DOHH2 (cell line): ENCODE results near the gene KRTAP4-6.

ENCODE experiments used
- H3F3A ChIP-seq: fragments of 200-600 bp; sonication (generic), shearing (Covaris generic); 2 replicates; pipeline ENCODE4 v1.6.0; 2016; ENCODE audit warnings: antibody characterized with exemption, mild to moderate bottlenecking; ENCODE audit not compliant: control insufficient read depth, insufficient read depth
- H3K27ac ChIP-seq: fragments of 200-600 bp; sonication (generic); 2 replicates; pipeline ENCODE4 v1.5.1; 2014; ENCODE audit warnings: low read depth, mild to moderate bottlenecking, low read length, moderate library complexity
- H3K27me3 ChIP-seq: fragments of 200-600 bp; sonication (generic); 2 replicates; pipeline ENCODE4 v1.6.1; 2014; ENCODE audit warnings: mild to moderate bottlenecking, low read length, mixed read lengths; ENCODE audit not compliant: control insufficient read depth
- H3K36me3 ChIP-seq: fragments of 200-600 bp; sonication (generic); 2 replicates; pipeline ENCODE4 v1.6.1; 2014; ENCODE audit warnings: mild to moderate bottlenecking, low read length, moderate library complexity, mixed read lengths; ENCODE audit not compliant: control insufficient read depth
- H3K4me1 ChIP-seq: fragments of 200-600 bp; sonication (generic); 2 replicates; pipeline ENCODE4 v1.6.1; 2014; ENCODE audit warnings: mild to moderate bottlenecking, low read length, mixed read lengths; ENCODE audit not compliant: control insufficient read depth
- H3K4me2 ChIP-seq: fragments of 200-600 bp; sonication (generic); 2 replicates; pipeline ENCODE4 v1.6.0; 2014; ENCODE audit warnings: mild to moderate bottlenecking, low read length, moderate library complexity
- H3K4me3 ChIP-seq: fragments of 200-600 bp; sonication (generic); 2 replicates; pipeline ENCODE4 v1.5.1; 2014; ENCODE audit warnings: mild to moderate bottlenecking, low read length, mixed read lengths
- H3K79me2 ChIP-seq: fragments of 200-600 bp; sonication (generic); 2 replicates; pipeline ENCODE4 v1.6.1; 2014; ENCODE audit warnings: mild to moderate bottlenecking, low read length, mixed read lengths; ENCODE audit not compliant: control insufficient read depth
- H3K9me2 ChIP-seq: fragments of 200-600 bp; sonication (generic); replicated peaks from 2 replicates; pipeline ENCODE4 v1.6.1; 2014; ENCODE audit warnings: mild to moderate bottlenecking, low read length, mixed read lengths; ENCODE audit not compliant: control insufficient read depth
- H3K9me3 ChIP-seq: fragments of 200-600 bp; sonication (generic); 2 replicates; pipeline ENCODE4 v1.6.1; 2014; ENCODE audit warnings: antibody characterized with exemption, low read length, mixed read lengths; ENCODE audit not compliant: control insufficient read depth, insufficient read depth
- H4K20me1 ChIP-seq: fragments of 200-600 bp; sonication (generic); 2 replicates; pipeline ENCODE4 v1.6.0; 2014; ENCODE audit warnings: low read depth, mild to moderate bottlenecking, antibody characterized with exemption, low read length, moderate library complexity; ENCODE audit not compliant: control insufficient read depth, insufficient read depth
- EZH2phosphoT487 ChIP-seq: fragments of 200-600 bp; sonication (generic); IDR thresholded peaks from 2 replicates; pipeline ENCODE4 v1.6.1; 2017; ENCODE audit warnings: borderline replicate concordance, mild to moderate bottlenecking, antibody characterized with exemption, low read length, moderate library complexity, mixed read lengths
- TF ChIP-seq, protein P1 (sequence below): fragments of 200-600 bp; sonication (generic); IDR thresholded peaks from one replicate; pipeline ENCODE4 v1.5.1; 2014; ENCODE audit warnings: antibody characterized with exemption, mild to moderate bottlenecking, low read depth, low read length; ENCODE audit not compliant: poor library complexity, severe bottlenecking

KRTAP4-6 gene

DNA sequence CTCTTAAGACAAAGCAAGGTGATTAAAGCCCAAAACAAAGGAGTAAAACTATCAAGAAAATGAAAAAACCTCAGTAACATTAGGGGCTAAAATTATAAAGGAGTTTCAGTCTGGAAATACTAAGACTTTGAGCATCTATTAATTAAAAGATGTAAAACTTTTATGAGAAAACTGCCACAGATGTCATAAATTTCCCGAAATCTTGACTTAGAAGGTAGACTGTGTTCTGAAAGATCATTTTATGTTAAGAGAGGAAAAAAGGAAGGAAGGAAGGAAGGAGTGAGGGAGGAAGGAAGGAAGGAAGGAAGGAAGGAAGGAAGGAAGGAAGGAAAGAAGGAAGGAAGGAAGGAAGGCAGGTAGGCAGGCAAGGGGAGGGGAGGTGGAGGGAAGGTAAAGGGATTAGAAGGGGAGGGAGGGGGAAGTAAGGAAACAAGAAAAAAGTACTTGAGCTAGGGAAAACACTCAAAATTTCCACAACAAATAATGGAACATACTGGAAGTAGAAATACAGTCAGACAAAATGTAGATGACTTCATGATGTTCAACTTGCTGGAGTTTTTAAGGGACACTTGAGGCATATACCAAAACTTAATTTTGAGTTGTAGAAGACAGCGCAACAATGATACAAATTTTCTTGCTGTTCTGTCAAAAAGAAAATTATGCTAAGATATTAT lies 7.3 kb upstream of the KRTAP4-6 start:
- Histone ChIP-seq H3K79me2 (no peaks in the 10 kb centered on the region), H3K9me2 (no peaks in the 10 kb centered on the region), H3K4me1 (peaks cover 21% of the 10 kb centered on the region), H3K36me3 (no peaks in the 10 kb centered on the region), H3F3A (no peaks in the 10 kb centered on the region), H3K27ac (no peak overlapping the region), H3K9me3 (peaks cover 11% of the 10 kb centered on the region), H3K4me2 (no peak overlapping the region), H3K4me3 (no peak overlapping the region), H4K20me1 (no peaks in the 10 kb centered on the region), H3K27me3 (no peaks in the 10 kb centered on the region)
- TF ChIP-seq, protein P1, sequence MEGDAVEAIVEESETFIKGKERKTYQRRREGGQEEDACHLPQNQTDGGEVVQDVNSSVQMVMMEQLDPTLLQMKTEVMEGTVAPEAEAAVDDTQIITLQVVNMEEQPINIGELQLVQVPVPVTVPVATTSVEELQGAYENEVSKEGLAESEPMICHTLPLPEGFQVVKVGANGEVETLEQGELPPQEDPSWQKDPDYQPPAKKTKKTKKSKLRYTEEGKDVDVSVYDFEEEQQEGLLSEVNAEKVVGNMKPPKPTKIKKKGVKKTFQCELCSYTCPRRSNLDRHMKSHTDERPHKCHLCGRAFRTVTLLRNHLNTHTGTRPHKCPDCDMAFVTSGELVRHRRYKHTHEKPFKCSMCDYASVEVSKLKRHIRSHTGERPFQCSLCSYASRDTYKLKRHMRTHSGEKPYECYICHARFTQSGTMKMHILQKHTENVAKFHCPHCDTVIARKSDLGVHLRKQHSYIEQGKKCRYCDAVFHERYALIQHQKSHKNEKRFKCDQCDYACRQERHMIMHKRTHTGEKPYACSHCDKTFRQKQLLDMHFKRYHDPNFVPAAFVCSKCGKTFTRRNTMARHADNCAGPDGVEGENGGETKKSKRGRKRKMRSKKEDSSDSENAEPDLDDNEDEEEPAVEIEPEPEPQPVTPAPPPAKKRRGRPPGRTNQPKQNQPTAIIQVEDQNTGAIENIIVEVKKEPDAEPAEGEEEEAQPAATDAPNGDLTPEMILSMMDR, result no peak
- TF ChIP-seq EZH2phosphoT487, result no peak

DNA sequence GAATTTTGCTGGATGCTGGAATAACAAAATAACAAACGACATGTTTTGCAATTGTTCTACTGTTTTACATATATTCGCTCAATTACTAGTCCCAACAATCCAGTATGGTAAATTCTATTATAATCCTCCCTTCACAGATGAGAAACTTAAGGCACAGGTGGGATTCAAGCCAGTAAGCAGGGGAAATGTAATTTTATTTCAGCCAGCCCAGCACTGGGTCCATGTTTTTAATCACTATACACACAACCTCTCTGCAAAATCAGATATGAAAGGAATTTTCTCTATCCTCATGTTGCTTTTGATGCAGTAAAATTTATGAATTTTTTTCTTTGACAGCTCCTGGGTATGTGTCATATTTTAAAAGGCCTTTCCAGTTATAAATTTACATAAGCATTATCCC lies 4.9 kb upstream of the KRTAP4-6 start:
- no peaks in the 10 kb centered on the region for H3F3A ChIP-seq

DNA sequence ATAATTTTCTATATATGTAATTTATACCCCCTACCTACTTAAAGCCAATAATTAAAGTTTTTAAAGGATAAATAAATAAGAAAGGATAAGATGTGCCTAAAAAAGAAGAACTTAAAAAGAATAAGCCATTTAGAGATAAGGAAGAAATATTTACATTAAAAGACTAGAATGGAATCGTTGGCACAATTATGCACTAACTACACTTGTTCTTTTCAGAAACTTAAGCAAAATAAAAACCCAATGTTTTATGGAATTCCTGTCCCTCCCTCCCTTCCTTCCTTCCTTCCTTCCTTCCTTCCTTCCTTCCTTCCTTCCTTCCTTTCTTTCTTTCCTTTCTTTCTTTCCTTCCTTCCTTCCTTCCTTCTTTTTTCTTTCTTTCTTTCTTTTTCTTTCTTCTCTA lies 4.5 kb upstream of the KRTAP4-6 start:
- Histone ChIP-seq H3K79me2 (no peaks in the 10 kb centered on the region), H3K4me3 (no peak overlapping the region), H3F3A (no peaks in the 10 kb centered on the region), H3K9me3 (peaks cover 15% of the 10 kb centered on the region), H3K9me2 (no peaks in the 10 kb centered on the region), H3K27me3 (no peaks in the 10 kb centered on the region), H3K4me2 (no peak overlapping the region), H3K36me3 (no peaks in the 10 kb centered on the region), H4K20me1 (no peaks in the 10 kb centered on the region), H3K27ac (no peak overlapping the region), H3K4me1 (peaks cover 5% of the 10 kb centered on the region)
- no peak for TF ChIP-seq EZH2phosphoT487
- TF ChIP-seq, protein P1, result no peak

More for the DNA sequence above, 4.9 kb upstream of the KRTAP4-6 start:
- Histone ChIP-seq H3K27ac (no peak overlapping the region), H3K27me3 (no peaks in the 10 kb centered on the region), H3K4me2 (no peak overlapping the region), H3K9me3 (peaks cover 15% of the 10 kb centered on the region), H4K20me1 (no peaks in the 10 kb centered on the region), H3K36me3 (no peaks in the 10 kb centered on the region), H3K9me2 (no peaks in the 10 kb centered on the region), H3K79me2 (no peaks in the 10 kb centered on the region), H3K4me1 (peaks cover 10% of the 10 kb centered on the region), H3K4me3 (no peak overlapping the region)
- TF ChIP-seq EZH2phosphoT487, result no peak
- TF ChIP-seq, protein P1, result no peak
